GM10266 (cell line): ENCODE data around the gene CD163.

Source experiments
- DNase-seq: peaks from one replicate; pipeline ENCODE4 v3.0.0; 2012; ENCODE audit errors: extremely low spot score
- TF ChIP-seq, protein P1 (sequence below): IDR thresholded peaks from 2 replicates; pipeline ENCODE4 v1.5.1; 2012; ENCODE audit warnings: mild to moderate bottlenecking, low read depth; ENCODE audit not compliant: control insufficient read depth, insufficient read depth; ENCODE audit errors: missing control alignments

CD163 gene

DNA sequence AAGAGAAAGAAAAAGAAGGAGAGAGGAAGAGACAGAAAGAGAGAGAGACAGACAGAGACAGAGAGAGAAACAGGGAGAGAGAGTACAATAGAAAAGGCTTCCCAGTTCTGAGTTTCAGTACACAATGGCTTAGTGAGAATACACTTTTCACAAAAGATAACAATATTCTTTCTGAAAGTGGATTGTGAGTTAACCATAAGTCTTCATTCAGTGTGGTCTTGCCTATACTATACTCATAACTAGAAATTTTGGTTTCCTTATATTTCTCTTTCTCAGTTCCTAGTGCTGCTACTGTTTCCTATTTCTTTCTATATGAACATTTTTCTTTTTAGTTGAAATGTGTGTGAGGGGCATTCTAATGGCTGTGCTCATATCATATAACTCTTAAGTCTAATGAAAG lies 68.9 kb downstream of the CD163 start:
- DNase-seq: no peak
- TF ChIP-seq, protein P1, sequence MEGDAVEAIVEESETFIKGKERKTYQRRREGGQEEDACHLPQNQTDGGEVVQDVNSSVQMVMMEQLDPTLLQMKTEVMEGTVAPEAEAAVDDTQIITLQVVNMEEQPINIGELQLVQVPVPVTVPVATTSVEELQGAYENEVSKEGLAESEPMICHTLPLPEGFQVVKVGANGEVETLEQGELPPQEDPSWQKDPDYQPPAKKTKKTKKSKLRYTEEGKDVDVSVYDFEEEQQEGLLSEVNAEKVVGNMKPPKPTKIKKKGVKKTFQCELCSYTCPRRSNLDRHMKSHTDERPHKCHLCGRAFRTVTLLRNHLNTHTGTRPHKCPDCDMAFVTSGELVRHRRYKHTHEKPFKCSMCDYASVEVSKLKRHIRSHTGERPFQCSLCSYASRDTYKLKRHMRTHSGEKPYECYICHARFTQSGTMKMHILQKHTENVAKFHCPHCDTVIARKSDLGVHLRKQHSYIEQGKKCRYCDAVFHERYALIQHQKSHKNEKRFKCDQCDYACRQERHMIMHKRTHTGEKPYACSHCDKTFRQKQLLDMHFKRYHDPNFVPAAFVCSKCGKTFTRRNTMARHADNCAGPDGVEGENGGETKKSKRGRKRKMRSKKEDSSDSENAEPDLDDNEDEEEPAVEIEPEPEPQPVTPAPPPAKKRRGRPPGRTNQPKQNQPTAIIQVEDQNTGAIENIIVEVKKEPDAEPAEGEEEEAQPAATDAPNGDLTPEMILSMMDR: no peak

DNA sequence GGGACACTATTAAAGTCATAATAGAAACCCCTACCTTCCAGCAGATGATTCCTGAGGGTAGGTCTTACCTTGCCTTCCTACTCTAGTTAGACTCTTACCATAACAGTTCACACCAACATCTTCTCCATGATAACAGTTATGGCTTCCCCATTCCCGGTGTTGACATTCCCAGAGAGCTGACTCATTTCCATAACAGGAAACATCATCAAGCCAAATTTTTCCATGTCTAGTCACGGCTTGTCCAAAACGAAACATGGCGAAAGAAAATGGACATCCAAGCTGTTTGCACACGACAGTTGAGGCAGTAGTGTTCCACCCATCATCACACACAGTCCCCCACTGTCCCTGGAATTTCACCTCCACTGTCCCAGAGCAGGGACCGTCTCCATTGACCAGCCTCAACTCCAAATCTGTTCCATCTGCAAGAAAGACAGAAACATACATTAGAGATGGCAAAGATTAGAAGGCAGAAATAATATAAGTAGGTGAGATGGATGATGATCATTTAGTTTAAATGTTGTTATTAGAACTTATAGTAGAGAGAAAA lies 70.2 kb downstream of the CD163 start:
- no peak for DNase-seq
- TF ChIP-seq, protein P1: no peak

DNA sequence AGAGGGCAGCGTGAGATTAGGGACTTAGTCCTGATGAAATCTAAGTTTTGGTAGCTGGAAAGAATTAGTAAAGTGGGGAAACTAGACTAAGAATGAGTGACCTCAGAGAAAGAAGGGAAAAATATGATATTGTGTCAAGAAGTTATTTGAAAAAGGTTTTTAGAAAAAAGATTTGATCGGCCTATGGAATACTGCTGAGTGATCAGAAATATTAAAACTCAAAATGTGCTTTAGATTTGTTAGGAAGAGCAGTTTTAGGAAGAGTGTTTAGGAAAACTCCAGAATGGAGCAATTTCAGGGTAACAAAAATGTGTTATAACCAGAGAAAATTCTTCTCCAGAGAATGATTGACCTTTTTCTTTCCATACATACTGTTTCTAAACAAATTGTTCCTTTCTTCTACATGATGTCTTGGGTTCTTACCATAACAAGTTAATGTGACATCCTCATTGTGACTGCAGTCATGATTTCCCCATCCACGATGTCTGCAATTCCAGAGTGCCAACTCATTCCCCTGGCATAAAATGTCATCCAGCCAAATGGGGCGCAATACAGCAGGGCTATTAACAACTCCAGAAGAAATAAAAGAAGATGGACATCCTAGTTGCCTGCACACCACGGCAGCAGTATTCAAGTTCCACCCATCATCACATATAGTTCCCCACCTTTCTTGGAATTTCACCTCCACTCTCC lies 71.4 kb downstream of the CD163 start:
- DNase-seq: no peak
- TF ChIP-seq, protein P1: no peak
